ENCODE results near the gene LENEP. TPM values are rescaled to one million over a fixed set of nuclear protein-coding genes. Genes with fewer than 3 reads are reported as not detected.

The LENEP gene
- total RNA-seq, 4 donors from 2014 or later: not detected

DNA sequence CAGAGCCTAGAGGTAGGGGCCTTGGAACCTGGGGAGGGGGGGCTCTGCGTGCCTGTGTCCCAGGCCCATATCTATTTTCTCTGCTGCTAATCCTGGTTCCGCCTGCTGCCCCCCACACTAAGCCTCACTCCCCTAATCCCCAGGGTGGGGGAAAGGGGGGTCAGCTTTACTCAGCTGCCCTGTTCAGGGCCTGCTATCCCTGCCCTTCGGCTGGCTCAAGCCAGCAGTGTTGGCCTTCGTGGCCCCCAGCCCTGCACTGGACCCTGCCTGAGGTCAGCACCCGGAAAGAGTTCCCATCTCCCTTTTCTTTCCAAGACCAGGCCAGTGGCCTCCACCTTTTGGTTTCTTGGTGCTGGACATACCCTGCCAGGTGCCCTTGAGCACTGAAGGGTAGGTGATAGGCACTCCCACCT, 17.6 kb downstream of the LENEP start:
- Histone ChIP-seq H3K4me3 (peak overlapping the region in 1 of 4 donors; percentile 56), H3K36me3 (peaks cover 0 to 12% (median 2%) of the 10 kb centered on the region in 4 donors), H3K9me3 (no peaks in the 10 kb centered on the region), H3K27ac (peak overlapping the region; percentile 96 to 100 (median 98)), H3K27me3 (no peaks in the 10 kb centered on the region), H3K4me1 (peaks cover 35 to 87% (median 74%) of the 10 kb centered on the region in 4 donors)
- DNase-seq: no peak
- intact Hi-C loops (cut with DNase I; ENCODE audit: low total_unique reads): no loop called here
- in situ Hi-C loops (cut with MboI; ENCODE audit: low pct_ligation_motif_present in 1 of 4, low pct_unique_long_range_greater_than_20kb in 1 of 4, low sequenced_read_pairs in 3 of 4): no loop called here
- TF ChIP-seq EP300 (IDR thresholded peaks at IDR 0.05; ENCODE audit: low read depth): no peak
- TF ChIP-seq POLR2AphosphoS5 (IDR thresholded peaks at IDR 0.05): no peak
- TF ChIP-seq, protein P1, sequence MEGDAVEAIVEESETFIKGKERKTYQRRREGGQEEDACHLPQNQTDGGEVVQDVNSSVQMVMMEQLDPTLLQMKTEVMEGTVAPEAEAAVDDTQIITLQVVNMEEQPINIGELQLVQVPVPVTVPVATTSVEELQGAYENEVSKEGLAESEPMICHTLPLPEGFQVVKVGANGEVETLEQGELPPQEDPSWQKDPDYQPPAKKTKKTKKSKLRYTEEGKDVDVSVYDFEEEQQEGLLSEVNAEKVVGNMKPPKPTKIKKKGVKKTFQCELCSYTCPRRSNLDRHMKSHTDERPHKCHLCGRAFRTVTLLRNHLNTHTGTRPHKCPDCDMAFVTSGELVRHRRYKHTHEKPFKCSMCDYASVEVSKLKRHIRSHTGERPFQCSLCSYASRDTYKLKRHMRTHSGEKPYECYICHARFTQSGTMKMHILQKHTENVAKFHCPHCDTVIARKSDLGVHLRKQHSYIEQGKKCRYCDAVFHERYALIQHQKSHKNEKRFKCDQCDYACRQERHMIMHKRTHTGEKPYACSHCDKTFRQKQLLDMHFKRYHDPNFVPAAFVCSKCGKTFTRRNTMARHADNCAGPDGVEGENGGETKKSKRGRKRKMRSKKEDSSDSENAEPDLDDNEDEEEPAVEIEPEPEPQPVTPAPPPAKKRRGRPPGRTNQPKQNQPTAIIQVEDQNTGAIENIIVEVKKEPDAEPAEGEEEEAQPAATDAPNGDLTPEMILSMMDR (IDR thresholded peaks at IDR 0.05): no peak
- TF ChIP-seq POLR2A (IDR thresholded peaks at IDR 0.05): no peak
- 76 to 79% methylated on average over 2 to 5 of the region's 5 CpGs for WGBS, 2 donors (ENCODE audit: low coverage in 1 of 2)

DNA sequence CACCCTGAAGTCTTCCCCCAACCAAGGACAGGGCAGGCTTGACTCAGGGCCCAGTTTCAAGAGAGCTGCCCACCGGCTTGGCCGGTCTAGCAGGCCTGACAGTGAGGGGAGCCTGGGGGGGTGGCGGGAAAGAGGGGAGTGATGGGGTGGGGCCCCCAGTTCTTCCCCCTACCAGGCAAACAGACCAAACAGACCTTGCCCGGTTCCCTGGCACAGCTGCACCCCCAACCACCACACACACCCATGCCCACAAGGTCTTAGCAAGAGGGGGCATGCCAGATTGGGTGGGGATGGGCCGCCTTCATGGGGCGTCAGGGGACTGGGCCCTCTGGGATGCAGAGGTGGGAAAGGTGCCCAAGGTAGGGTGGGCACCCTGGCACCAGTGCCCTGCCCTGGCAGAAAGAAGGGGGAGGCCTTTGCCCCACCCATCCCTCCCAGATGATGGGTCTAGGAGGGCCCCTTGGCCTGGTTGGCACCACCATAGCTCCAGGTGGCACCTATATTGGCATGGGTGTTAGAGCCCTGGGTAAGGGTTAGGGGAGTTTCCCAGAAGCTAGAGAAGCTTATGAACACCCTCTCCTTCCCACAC, 18.1 kb downstream of the LENEP start:
- DNase-seq: no peak
- H3K4me3 ChIP-seq: peak overlapping the region in 1 of 4 donors; percentile 56
- H3K9me3 ChIP-seq: no peaks in the 10 kb centered on the region
- intact Hi-C loops (cut with DNase I; ENCODE audit: low total_unique reads): no loop called here
- 79% methylated on average over 6 of the region's 6 CpGs; no CpG with 5 or more reads in 1 of the 2 donors for WGBS, 2 donors (ENCODE audit: low coverage in 1 of 2)
- peak overlapping the region; percentile 96 to 100 (median 98) for H3K27ac ChIP-seq
- H3K4me1 ChIP-seq: peaks cover 31 to 86% (median 74%) of the 10 kb centered on the region in 4 donors
- TF ChIP-seq EP300 (IDR thresholded peaks at IDR 0.05; ENCODE audit: low read depth): no peak
- TF ChIP-seq POLR2A (IDR thresholded peaks at IDR 0.05): no peak
- TF ChIP-seq, protein P1 (IDR thresholded peaks at IDR 0.05): no peak
- no peak for TF ChIP-seq POLR2AphosphoS5 (IDR thresholded peaks at IDR 0.05)
- in situ Hi-C loops (cut with MboI; ENCODE audit: low pct_ligation_motif_present in 1 of 4, low pct_unique_long_range_greater_than_20kb in 1 of 4, low sequenced_read_pairs in 3 of 4): no loop called here
- H3K36me3 ChIP-seq: peaks cover 0 to 12% (median 2%) of the 10 kb centered on the region in 4 donors
- H3K27me3 ChIP-seq: no peaks in the 10 kb centered on the region

DNA sequence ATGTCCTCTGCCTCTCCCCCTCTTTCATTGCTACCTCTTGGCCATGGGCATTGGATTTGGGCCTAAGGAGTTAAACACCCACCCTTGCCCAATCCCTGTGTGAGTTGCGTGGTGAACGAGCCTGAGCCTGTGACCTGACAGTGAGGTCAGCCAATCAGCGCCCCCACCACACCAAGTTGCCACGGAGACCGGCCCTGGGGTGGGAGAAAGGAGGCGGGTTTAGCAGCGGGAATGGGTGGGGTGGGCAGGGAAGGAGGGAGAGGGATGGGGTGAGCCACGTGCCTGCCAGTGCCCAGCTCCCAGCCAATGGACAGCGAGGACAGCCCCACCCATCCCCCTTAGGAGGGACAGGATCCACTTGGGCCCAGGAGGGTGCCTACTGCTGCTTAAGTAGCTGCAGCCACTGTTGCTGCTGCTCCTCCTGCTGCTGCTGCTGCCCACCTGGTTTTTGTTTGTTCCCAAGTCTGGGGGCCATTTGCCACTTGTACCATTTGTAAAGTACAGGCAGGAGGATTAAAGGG, 18.7 kb downstream of the LENEP start:
- H3K27me3 ChIP-seq: no peaks in the 10 kb centered on the region
- H3K9me3 ChIP-seq: no peaks in the 10 kb centered on the region
- TF ChIP-seq, protein P1 (IDR thresholded peaks at IDR 0.05): no peak
- TF ChIP-seq POLR2A (IDR thresholded peaks at IDR 0.05): peak; percentile 64
- TF ChIP-seq POLR2AphosphoS5 (IDR thresholded peaks at IDR 0.05): peak in 2 of 3 donors; percentile 44 to 48
- peaks cover 31 to 86% (median 74%) of the 10 kb centered on the region in 4 donors for H3K4me1 ChIP-seq
- no peak overlapping the region for H3K4me3 ChIP-seq
- 0 to 23% methylated on average over 3 to 9 of the region's 9 CpGs for WGBS, 2 donors (ENCODE audit: low coverage in 1 of 2)
- intact Hi-C loops (cut with DNase I; ENCODE audit: low total_unique reads) (no loop called here), in situ Hi-C loops (cut with MboI; ENCODE audit: low pct_ligation_motif_present in 1 of 4, low pct_unique_long_range_greater_than_20kb in 1 of 4, low sequenced_read_pairs in 3 of 4) (no loop called here)
- peaks cover 0 to 12% (median 2%) of the 10 kb centered on the region in 4 donors for H3K36me3 ChIP-seq
- peak overlapping the region; percentile 96 to 100 (median 98) for H3K27ac ChIP-seq
- DNase-seq: peak; percentile 85

DNA sequence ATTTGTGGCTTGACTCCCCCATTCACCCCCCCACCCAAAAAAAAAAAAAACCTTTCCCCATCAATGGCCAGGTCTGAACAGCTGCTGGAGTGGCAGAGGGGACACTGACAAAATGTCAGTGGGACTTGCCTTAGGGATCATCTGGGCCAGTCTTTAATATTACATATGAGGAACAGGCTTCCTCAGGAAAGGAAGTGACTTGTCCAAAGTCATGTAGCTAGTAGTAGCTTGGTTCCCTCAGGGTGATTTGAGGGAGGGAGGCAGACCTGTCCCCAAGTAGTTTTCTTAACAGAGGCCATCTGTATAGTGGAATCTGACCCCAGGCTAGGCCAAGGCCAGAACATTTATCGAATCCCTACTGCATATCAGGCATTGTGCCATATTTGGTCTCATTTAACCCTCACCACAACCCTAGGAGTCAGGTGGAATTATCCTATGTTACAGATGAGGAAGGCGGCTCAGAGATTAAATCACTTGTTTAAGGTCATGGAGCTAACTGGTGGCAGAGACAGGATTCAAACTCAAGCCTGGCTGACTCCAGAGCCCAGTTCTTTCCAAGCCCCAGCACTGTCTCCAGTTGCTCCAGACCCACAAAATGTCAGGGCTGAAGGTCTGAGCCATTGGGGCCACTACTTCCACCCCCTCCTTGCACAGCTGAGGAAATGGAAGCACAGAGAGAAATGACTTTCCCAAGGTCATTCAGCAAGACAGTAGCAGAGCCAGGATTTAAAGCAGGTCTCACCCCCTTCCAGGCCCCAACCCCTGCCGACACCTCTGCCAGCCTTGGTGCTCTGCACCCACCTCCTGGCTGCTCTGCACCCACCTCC, 19.6 kb downstream of the LENEP start:
- intact Hi-C loops (cut with DNase I; ENCODE audit: low total_unique reads) (no loop called here), in situ Hi-C loops (cut with MboI; ENCODE audit: low pct_ligation_motif_present in 1 of 4, low pct_unique_long_range_greater_than_20kb in 1 of 4, low sequenced_read_pairs in 3 of 4) (no loop called here)
- Histone ChIP-seq H3K4me1 (peaks cover 33 to 86% (median 71%) of the 10 kb centered on the region in 4 donors), H3K4me3 (no peak overlapping the region), H3K27me3 (no peaks in the 10 kb centered on the region), H3K9me3 (no peaks in the 10 kb centered on the region), H3K27ac (peak overlapping the region; percentile 96 to 100 (median 98)), H3K36me3 (peaks cover 0 to 12% (median 2%) of the 10 kb centered on the region in 4 donors)
- no peak for DNase-seq
- TF ChIP-seq POLR2AphosphoS5 (IDR thresholded peaks at IDR 0.05) (no peak), EP300 (IDR thresholded peaks at IDR 0.05; ENCODE audit: low read depth) (no peak), POLR2A (IDR thresholded peaks at IDR 0.05) (no peak)
- TF ChIP-seq, protein P1 (IDR thresholded peaks at IDR 0.05): no peak
- 68 to 83% methylated on average over 1 to 3 of the region's 3 CpGs for WGBS, 2 donors (ENCODE audit: low coverage in 1 of 2)

Data from transverse colon (tissue), 4 donors.